ENCODE data around the gene CRABP1. TPM values are rescaled to one million over a fixed set of nuclear protein-coding genes. Genes with fewer than 3 reads are reported as not detected.

The CRABP1 gene
- polyA plus RNA-seq, 2 of the 4 experiments (the other 2 are of a cell fraction): 0.57 to 1.1 TPM

- ChIA-PET CTCF (interaction anchor here (0.7 to 1.9 kb wide), 2 partner anchors 55 to 59 kb away, joined by 3 to 6 read pairs; no protein-coding TSS in a partner anchor), POLR2A (no interaction called here)
- no peak overlapping the region for H3K27ac ChIP-seq
- H3K4me3 ChIP-seq: no peak overlapping the region
- 71% methylated on average over 6 of the region's 6 CpGs for WGBS (ENCODE audit: missing lambda C conversion rate)
- DNase-seq (ENCODE audit: low read depth in 1 of 2, low spot score in 1 of 2) (no peak), FAIRE-seq (no peak), ATAC-seq (no peak)
- TF ChIP-seq JUN (IDR thresholded peaks at IDR 0.05): no peak
- TF ChIP-seq, protein P1, sequence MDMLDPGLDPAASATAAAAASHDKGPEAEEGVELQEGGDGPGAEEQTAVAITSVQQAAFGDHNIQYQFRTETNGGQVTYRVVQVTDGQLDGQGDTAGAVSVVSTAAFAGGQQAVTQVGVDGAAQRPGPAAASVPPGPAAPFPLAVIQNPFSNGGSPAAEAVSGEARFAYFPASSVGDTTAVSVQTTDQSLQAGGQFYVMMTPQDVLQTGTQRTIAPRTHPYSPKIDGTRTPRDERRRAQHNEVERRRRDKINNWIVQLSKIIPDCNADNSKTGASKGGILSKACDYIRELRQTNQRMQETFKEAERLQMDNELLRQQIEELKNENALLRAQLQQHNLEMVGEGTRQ (IDR thresholded peaks at IDR 0.05): no peak
- TF ChIP-seq HOXB5 (CRISPR knock-in tag; IDR thresholded peaks at IDR 0.05): no peak
- TF ChIP-seq JUNB (IDR thresholded peaks at IDR 0.05): no peak
- no peak for TF ChIP-seq POLR2A (IDR thresholded peaks at IDR 0.05; ENCODE audit: low read length)
- no peak for TF ChIP-seq REST (IDR thresholded peaks at IDR 0.05)
- TF ChIP-seq MAZ (IDR thresholded peaks at IDR 0.05; ENCODE audit: borderline replicate concordance, low read depth, low read length): no peak
- TF ChIP-seq HOXA7 (CRISPR knock-in tag; IDR thresholded peaks at IDR 0.05): no peak
- TF ChIP-seq, protein P2, sequence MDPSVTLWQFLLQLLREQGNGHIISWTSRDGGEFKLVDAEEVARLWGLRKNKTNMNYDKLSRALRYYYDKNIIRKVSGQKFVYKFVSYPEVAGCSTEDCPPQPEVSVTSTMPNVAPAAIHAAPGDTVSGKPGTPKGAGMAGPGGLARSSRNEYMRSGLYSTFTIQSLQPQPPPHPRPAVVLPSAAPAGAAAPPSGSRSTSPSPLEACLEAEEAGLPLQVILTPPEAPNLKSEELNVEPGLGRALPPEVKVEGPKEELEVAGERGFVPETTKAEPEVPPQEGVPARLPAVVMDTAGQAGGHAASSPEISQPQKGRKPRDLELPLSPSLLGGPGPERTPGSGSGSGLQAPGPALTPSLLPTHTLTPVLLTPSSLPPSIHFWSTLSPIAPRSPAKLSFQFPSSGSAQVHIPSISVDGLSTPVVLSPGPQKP (IDR thresholded peaks at IDR 0.05; ENCODE audit: low read depth, low read length): no peak
- no peak for TF ChIP-seq GATA3 (IDR thresholded peaks at IDR 0.05; ENCODE audit: borderline replicate concordance)
- no peak for TF ChIP-seq FOSL2 (IDR thresholded peaks at IDR 0.05)
- no peak for TF ChIP-seq FOSL2 (CRISPR knock-in tag; IDR thresholded peaks at IDR 0.05)
- TF ChIP-seq ESRRA (IDR thresholded peaks at IDR 0.05; ENCODE audit: borderline replicate concordance, low read length): no peak
- TF ChIP-seq, protein P3, sequence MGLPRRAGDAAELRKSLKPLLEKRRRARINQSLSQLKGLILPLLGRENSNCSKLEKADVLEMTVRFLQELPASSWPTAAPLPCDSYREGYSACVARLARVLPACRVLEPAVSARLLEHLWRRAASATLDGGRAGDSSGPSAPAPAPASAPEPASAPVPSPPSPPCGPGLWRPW (IDR thresholded peaks at IDR 0.05): no peak
- no peak for TF ChIP-seq CHD2 (IDR thresholded peaks at IDR 0.05; ENCODE audit: low read length, partially characterized antibody)
- TF ChIP-seq ZSCAN20 (CRISPR knock-in tag; IDR thresholded peaks at IDR 0.05): no peak
- TF ChIP-seq HOXB13 (CRISPR knock-in tag; IDR thresholded peaks at IDR 0.05; ENCODE audit: low read depth): no peak
- TF ChIP-seq RCOR1 (IDR thresholded peaks at IDR 0.05; ENCODE audit: low read depth, low read length): no peak
- no peak overlapping the region for H3K4me2 ChIP-seq
- H3K4me1 ChIP-seq: no peaks in the 10 kb centered on the region
- H3K9me3 ChIP-seq: no peaks in the 10 kb centered on the region
Observed at GRCh38 chr15:78363381-78363734, 23.2 kb downstream of the CRABP1 start.

- no peak for TF ChIP-seq RFX5 (IDR thresholded peaks at IDR 0.05)
- TF ChIP-seq JUNB (IDR thresholded peaks at IDR 0.05): no peak
- Histone ChIP-seq H3K9me3 (no peaks in the 10 kb centered on the region), H3K4me1 (no peaks in the 10 kb centered on the region), H3K27ac (no peak overlapping the region), H3K4me3 (no peak overlapping the region), H3K4me2 (no peak overlapping the region)
- FAIRE-seq: no peak
- POLR2A ChIA-PET: no interaction called here
- DNase-seq (ENCODE audit: low read depth in 1 of 2, low spot score in 1 of 2): no peak
- CTCF ChIA-PET: interaction anchor here (0.6 to 1.9 kb wide), 2 partner anchors 59 to 954 kb away, joined by 3 to 6 read pairs; no protein-coding TSS in a partner anchor
- no peak for ATAC-seq
- WGBS (ENCODE audit: missing lambda C conversion rate): 81% methylated on average over 7 of the region's 7 CpGs
Observed at GRCh38 chr15:78364233-78364632, 24.1 kb downstream of the CRABP1 start.

- 47% methylated on average over 8 of the region's 8 CpGs for WGBS (ENCODE audit: missing lambda C conversion rate)
- Histone ChIP-seq H3K4me2 (no peak overlapping the region), H3K27ac (no peak overlapping the region), H3K4me3 (no peak overlapping the region), H3K4me1 (no peaks in the 10 kb centered on the region), H3K9me3 (no peaks in the 10 kb centered on the region)
- POLR2A ChIA-PET: interaction anchor here (0.6 kb wide), 1 partner anchor 10 kb away, joined by 4 read pairs; no protein-coding TSS in a partner anchor
- DNase-seq (ENCODE audit: low read depth in 1 of 2, low spot score in 1 of 2) (no peak), ATAC-seq (no peak), FAIRE-seq (no peak)
- no peak for TF ChIP-seq MAX (IDR thresholded peaks at IDR 0.05)
- TF ChIP-seq KDM1A (IDR thresholded peaks at IDR 0.05; ENCODE audit: low read depth): no peak
- no peak for TF ChIP-seq HMGXB4 (CRISPR knock-in tag; IDR thresholded peaks at IDR 0.05; ENCODE audit: borderline replicate concordance)
- no peak for TF ChIP-seq FOSB (CRISPR knock-in tag; IDR thresholded peaks at IDR 0.05)
- TF ChIP-seq HEYL (CRISPR knock-in tag; IDR thresholded peaks at IDR 0.05): no peak
- CTCF ChIA-PET: interaction anchor here (1.1 to 1.2 kb wide), 2 partner anchors 50 to 53 kb away, joined by 3 read pairs; no protein-coding TSS in a partner anchor
Observed at GRCh38 chr15:78365917-78366316, 25.8 kb downstream of the CRABP1 start.
